GM12878 (cell line): ENCODE data around the gene GUCY1A2.

Experiments used
- EGR1 ChIP-seq, 2 experiments: IDR thresholded peaks; 1 replicate in 1 of 2; 2 replicates in 1 of 2; pipeline ENCODE4 v1.6.1; 2011 to 2012; ENCODE audit warnings: low read depth in 2 of 2, low read length in 2 of 2, borderline replicate concordance in 1 of 2, mild to moderate bottlenecking in 1 of 2, moderate library complexity in 1 of 2
- EZH2 ChIP-seq: IDR thresholded peaks from 2 replicates; pipeline ENCODE4 v1.6.1; 2012; ENCODE audit warnings: low read depth, mild to moderate bottlenecking, control low read depth, inconsistent platforms, low read length, borderline replicate concordance; ENCODE audit not compliant: control insufficient read depth
- POU2F2 ChIP-seq: IDR thresholded peaks from 3 replicates; pipeline ENCODE4 v1.6.1; 2011; ENCODE audit warnings: low read depth, mild to moderate bottlenecking, low read length, borderline replicate concordance
- RCOR1 ChIP-seq: conservative IDR thresholded peaks from 2 replicates; pipeline ENCODE4 v1.6.1; 2012; ENCODE audit warnings: low read depth, low read length, improper control_type of control experiment
- TF ChIP-seq, protein P1 (sequence below), 3 experiments: IDR thresholded peaks in 2 of 3; conservative IDR thresholded peaks in 1 of 3; 2 replicates each; pipeline ENCODE4 v1.5.1; 2011; ENCODE audit warnings: low read depth in 3 of 3, low read length in 3 of 3, mild to moderate bottlenecking in 3 of 3, control low read depth in 2 of 3, moderate library complexity in 2 of 3, inconsistent platforms in 1 of 3, mixed read lengths in 1 of 3; ENCODE audit not compliant: control insufficient read depth in 2 of 3, insufficient read depth in 1 of 3; ENCODE audit errors: extremely low read depth in 1 of 3
- TF ChIP-seq, protein P2 (sequence below): IDR thresholded peaks from 2 replicates; pipeline ENCODE4 v1.6.1; 2011; ENCODE audit warnings: low read depth, low read length, improper control_type of control experiment, borderline replicate concordance
- TF ChIP-seq, protein P3 (sequence below): IDR thresholded peaks from 2 replicates; pipeline ENCODE4 v1.6.1; 2011; ENCODE audit warnings: borderline replicate concordance, low read depth, mild to moderate bottlenecking, moderate library complexity, mixed read lengths, low read length; ENCODE audit not compliant: insufficient read depth; ENCODE audit errors: extremely low read length
- TF ChIP-seq, protein P4 (sequence below): IDR thresholded peaks from 2 replicates; pipeline ENCODE4 v1.6.1; 2012; ENCODE audit warnings: mild to moderate bottlenecking, low read depth, low read length

DNA sequence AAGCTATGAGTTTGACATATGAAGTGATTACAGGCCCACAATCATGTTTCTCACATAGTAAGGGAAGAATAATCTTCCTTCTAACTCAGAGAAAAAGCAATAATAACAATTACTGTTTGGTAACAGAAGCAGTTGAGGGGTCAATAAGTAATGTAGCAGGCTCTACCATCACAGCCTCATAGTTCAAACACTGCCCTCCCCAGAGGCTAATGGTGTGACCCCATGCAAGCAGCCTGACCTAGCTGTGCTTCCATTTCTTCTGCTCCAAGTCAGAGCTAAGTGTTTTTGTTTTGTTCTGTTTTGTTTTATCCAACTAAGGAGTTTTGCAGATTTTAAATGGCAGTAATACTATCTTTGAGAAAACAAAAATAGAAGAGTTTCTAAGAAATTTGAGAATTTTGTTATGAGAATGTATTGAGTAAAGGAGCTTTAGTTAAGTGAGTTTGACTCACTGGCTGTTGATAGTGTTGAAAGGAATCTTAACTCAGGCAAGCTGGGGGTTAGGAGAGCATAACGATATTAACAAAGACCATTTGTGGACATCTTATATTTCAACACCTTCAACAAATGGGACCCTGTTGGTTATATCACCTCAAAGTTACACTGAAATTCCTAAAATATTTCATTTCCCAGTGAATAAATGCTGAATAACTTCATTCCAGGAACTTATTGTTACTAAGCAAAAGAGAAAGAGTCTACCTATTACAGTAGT is 48.5 kb downstream of the GUCY1A2 start:
- TF ChIP-seq, protein P1, sequence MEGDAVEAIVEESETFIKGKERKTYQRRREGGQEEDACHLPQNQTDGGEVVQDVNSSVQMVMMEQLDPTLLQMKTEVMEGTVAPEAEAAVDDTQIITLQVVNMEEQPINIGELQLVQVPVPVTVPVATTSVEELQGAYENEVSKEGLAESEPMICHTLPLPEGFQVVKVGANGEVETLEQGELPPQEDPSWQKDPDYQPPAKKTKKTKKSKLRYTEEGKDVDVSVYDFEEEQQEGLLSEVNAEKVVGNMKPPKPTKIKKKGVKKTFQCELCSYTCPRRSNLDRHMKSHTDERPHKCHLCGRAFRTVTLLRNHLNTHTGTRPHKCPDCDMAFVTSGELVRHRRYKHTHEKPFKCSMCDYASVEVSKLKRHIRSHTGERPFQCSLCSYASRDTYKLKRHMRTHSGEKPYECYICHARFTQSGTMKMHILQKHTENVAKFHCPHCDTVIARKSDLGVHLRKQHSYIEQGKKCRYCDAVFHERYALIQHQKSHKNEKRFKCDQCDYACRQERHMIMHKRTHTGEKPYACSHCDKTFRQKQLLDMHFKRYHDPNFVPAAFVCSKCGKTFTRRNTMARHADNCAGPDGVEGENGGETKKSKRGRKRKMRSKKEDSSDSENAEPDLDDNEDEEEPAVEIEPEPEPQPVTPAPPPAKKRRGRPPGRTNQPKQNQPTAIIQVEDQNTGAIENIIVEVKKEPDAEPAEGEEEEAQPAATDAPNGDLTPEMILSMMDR (IDR thresholded peaks at IDR 0.05 in 2 of 3, conservative IDR thresholded peaks at IDR 0.05 in 1 of 3; ENCODE audit: control insufficient read depth in 2 of 3, extremely low read depth in 1 of 3, insufficient read depth in 1 of 3, low read depth in 3 of 3, low read length in 3 of 3): no peak
- no peak for TF ChIP-seq POU2F2
- TF ChIP-seq EZH2: no peak
- no peak for TF ChIP-seq EGR1 (IDR thresholded peaks at IDR 0.05; ENCODE audit: borderline replicate concordance in 1 of 2, low read depth in 2 of 2, low read length in 2 of 2)
- TF ChIP-seq, protein P2, sequence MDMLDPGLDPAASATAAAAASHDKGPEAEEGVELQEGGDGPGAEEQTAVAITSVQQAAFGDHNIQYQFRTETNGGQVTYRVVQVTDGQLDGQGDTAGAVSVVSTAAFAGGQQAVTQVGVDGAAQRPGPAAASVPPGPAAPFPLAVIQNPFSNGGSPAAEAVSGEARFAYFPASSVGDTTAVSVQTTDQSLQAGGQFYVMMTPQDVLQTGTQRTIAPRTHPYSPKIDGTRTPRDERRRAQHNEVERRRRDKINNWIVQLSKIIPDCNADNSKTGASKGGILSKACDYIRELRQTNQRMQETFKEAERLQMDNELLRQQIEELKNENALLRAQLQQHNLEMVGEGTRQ: no peak
- TF ChIP-seq, protein P3, sequence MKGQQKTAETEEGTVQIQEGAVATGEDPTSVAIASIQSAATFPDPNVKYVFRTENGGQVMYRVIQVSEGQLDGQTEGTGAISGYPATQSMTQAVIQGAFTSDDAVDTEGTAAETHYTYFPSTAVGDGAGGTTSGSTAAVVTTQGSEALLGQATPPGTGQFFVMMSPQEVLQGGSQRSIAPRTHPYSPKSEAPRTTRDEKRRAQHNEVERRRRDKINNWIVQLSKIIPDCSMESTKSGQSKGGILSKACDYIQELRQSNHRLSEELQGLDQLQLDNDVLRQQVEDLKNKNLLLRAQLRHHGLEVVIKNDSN: no peak
- no peak for TF ChIP-seq RCOR1
- TF ChIP-seq, protein P4, sequence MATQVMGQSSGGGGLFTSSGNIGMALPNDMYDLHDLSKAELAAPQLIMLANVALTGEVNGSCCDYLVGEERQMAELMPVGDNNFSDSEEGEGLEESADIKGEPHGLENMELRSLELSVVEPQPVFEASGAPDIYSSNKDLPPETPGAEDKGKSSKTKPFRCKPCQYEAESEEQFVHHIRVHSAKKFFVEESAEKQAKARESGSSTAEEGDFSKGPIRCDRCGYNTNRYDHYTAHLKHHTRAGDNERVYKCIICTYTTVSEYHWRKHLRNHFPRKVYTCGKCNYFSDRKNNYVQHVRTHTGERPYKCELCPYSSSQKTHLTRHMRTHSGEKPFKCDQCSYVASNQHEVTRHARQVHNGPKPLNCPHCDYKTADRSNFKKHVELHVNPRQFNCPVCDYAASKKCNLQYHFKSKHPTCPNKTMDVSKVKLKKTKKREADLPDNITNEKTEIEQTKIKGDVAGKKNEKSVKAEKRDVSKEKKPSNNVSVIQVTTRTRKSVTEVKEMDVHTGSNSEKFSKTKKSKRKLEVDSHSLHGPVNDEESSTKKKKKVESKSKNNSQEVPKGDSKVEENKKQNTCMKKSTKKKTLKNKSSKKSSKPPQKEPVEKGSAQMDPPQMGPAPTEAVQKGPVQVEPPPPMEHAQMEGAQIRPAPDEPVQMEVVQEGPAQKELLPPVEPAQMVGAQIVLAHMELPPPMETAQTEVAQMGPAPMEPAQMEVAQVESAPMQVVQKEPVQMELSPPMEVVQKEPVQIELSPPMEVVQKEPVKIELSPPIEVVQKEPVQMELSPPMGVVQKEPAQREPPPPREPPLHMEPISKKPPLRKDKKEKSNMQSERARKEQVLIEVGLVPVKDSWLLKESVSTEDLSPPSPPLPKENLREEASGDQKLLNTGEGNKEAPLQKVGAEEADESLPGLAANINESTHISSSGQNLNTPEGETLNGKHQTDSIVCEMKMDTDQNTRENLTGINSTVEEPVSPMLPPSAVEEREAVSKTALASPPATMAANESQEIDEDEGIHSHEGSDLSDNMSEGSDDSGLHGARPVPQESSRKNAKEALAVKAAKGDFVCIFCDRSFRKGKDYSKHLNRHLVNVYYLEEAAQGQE: no peak
